HG03108 (cell line): ENCODE measurements around the gene RAE1.
A peak's percentile ranks its signal among the peaks of the same experiment; 100 is the strongest.

ENCODE experiments used
- ATAC-seq: cut with Tn5 transposase; IDR thresholded peaks from one replicate; pipeline ENCODE4 v1.9.1; 2021; ENCODE audit warnings: moderate library complexity; ENCODE audit not compliant: unreplicated experiment

RAE1 gene

GRCh38 chr20:57398231-57398821 is 47.3 kb downstream of the RAE1 start:
- peak; percentile 51 for ATAC-seq

GRCh38 chr20:57398901-57399535 is 48.0 kb downstream of the RAE1 start:
- ATAC-seq, result no peak

- ATAC-seq, result peak; percentile 42
These were observed 48.6 kb downstream of the RAE1 start for GRCh38 chr20:57399587-57400155.

GRCh38 chr20:57400231-57400701 is 49.2 kb downstream of the RAE1 start:
- no peak for ATAC-seq

- ATAC-seq, result peak; percentile 24
These were observed 49.9 kb downstream of the RAE1 start for GRCh38 chr20:57400821-57401564.

- no peak for ATAC-seq
These were observed 50.5 kb downstream of the RAE1 start for GRCh38 chr20:57401565-57401918.

GRCh38 chr20:57402206-57403125 is 51.4 kb downstream of the RAE1 start:
- no peak for ATAC-seq

GRCh38 chr20:57403216-57403615 is 52.2 kb downstream of the RAE1 start:
- no peak for ATAC-seq

GRCh38 chr20:57404006-57404405 is 53.0 kb downstream of the RAE1 start:
- no peak for ATAC-seq

GRCh38 chr20:57404419-57405072 is 53.5 kb downstream of the RAE1 start:
- no peak for ATAC-seq

- no peak for ATAC-seq
These were observed 54.4 kb downstream of the RAE1 start for GRCh38 chr20:57405236-57406016.

- no peak for ATAC-seq
These were observed 56.5 kb downstream of the RAE1 start for GRCh38 chr20:57407541-57407956.

GRCh38 chr20:57408131-57408530 is 57.1 kb downstream of the RAE1 start:
- ATAC-seq, result no peak

GRCh38 chr20:57408536-57409233 is 57.6 kb downstream of the RAE1 start:
- no peak for ATAC-seq

GRCh38 chr20:57409316-57409671 is 58.2 kb downstream of the RAE1 start:
- ATAC-seq, result no peak

GRCh38 chr20:57409672-57410397 is 58.8 kb downstream of the RAE1 start:
- no peak for ATAC-seq

- no peak for ATAC-seq
These were observed 59.4 kb downstream of the RAE1 start for GRCh38 chr20:57410398-57410920.

- no peak for ATAC-seq
These were observed 59.9 kb downstream of the RAE1 start for GRCh38 chr20:57410924-57411323.
